Fibroblast of pulmonary artery (primary cell): ENCODE data around the gene PAPPA.

Experiments
- DNase-seq: peaks from one replicate; pipeline ENCODE4 v3.0.0-alpha.2; 2010; ENCODE audit warnings: low read depth
- H3K4me3 ChIP-seq: replicated peaks from 2 replicates; pipeline ENCODE4 v1.5.1; 2011; ENCODE audit warnings: low read depth, mild to moderate bottlenecking, control low read depth, low read length, moderate library complexity
- TF ChIP-seq, protein P1 (sequence below): IDR thresholded peaks from 2 replicates; pipeline ENCODE4 v1.5.1; 2011; ENCODE audit warnings: mild to moderate bottlenecking, control low read depth, low read length, inconsistent platforms; ENCODE audit errors: missing control alignments

PAPPA gene

GRCh38 chr9:116437411-116438370, 284.1 kb downstream of the PAPPA start:
- TF ChIP-seq, protein P1, sequence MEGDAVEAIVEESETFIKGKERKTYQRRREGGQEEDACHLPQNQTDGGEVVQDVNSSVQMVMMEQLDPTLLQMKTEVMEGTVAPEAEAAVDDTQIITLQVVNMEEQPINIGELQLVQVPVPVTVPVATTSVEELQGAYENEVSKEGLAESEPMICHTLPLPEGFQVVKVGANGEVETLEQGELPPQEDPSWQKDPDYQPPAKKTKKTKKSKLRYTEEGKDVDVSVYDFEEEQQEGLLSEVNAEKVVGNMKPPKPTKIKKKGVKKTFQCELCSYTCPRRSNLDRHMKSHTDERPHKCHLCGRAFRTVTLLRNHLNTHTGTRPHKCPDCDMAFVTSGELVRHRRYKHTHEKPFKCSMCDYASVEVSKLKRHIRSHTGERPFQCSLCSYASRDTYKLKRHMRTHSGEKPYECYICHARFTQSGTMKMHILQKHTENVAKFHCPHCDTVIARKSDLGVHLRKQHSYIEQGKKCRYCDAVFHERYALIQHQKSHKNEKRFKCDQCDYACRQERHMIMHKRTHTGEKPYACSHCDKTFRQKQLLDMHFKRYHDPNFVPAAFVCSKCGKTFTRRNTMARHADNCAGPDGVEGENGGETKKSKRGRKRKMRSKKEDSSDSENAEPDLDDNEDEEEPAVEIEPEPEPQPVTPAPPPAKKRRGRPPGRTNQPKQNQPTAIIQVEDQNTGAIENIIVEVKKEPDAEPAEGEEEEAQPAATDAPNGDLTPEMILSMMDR, result no peak
- H3K4me3 ChIP-seq, result no peak overlapping the region
- DNase-seq, result no peak

DNA sequence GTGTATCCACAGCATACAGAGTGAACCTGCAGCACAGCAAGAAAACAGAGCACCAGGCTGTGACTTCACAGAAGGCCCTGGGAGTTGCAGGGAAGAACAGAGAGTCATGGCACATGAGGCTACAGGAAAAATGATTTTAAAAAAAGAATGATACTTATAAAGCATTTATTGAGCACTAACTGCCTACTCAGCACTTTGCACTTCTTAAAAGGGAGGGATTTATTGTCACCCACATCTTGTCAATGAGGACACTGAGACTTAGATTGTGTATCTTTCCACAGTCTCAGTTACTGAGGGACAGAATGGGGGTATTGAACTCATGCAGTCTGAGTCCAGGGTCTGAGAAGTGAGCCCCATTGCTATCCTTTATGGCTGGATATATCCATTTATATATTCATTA, 288.9 kb downstream of the PAPPA start:
- no peak for DNase-seq
- H3K4me3 ChIP-seq, result no peak overlapping the region
- TF ChIP-seq, protein P1, result no peak

DNA sequence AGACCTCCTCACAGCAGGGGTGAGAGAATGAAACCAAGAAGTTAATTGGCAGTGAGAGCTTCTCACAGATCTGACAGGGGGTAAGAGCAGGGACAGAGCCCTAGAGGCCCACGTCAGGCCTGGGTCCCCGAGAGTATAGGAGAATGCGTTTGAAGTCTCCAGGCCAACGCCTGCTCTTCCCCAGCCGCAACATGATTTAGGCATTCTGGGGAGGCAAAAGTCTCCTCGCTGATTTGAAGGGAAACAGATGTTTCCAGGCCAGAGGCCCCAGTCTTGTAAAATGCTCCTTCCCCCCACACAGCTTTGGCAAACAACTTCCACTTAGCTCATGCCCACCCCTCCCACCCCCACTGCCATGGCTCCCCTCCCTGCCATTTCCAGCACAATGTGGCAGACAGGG, 294.3 kb downstream of the PAPPA start:
- TF ChIP-seq, protein P1, result no peak

GRCh38 chr9:116448431-116448830, 294.8 kb downstream of the PAPPA start:
- TF ChIP-seq, protein P1, result no peak
- H3K4me3 ChIP-seq, result no peak overlapping the region
- no peak for DNase-seq

More for the DNA sequence above, 294.3 kb downstream of the PAPPA start:
- H3K4me3 ChIP-seq, result no peak overlapping the region
- peak; percentile 23 for DNase-seq

DNA sequence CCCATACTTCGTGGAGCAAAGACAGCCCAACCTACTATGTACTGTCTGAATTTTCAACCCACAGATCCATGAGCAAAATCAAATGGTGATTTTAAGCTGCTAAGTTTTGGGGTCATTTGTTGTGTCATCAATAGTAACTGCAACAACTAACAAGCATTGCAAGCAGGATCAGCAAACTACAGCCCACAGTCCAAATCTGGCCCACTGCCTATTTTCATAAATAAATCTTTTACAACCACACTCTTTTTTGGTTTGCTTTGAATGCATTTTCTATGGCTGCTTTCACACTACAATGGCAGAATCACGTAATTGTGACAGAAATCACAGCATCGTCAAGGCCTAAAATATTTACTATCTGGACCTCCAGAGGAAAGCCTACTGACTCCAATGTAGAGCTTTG, 296.4 kb downstream of the PAPPA start:
- DNase-seq, result no peak
- TF ChIP-seq, protein P1, result no peak
- no peak overlapping the region for H3K4me3 ChIP-seq

GRCh38 chr9:116450378-116451139, 297.0 kb downstream of the PAPPA start:
- H3K4me3 ChIP-seq, result no peak overlapping the region
- TF ChIP-seq, protein P1, result no peak
- DNase-seq, result peak; percentile 88
